SJSA1 (cell line): Measurements from ENCODE around the gene DEPDC5. TPM values are rescaled to one million over a fixed set of nuclear protein-coding genes. Genes with fewer than 3 reads are reported as not detected.

ENCODE experiments used
- DNase-seq, 2 experiments: peaks; one replicate each; pipeline ENCODE4 v3.0.0-alpha.2; 2015 to 2020; ENCODE audit warnings: low spot score in 2 of 2, low read depth in 1 of 2
- H3K27ac ChIP-seq: fragments of 250-450 bp; sonication (Bioruptor Pico); 2 replicates; pipeline ENCODE4 v1.5.1; 2020; ENCODE audit warnings: mild to moderate bottlenecking, moderate library complexity
- H3K27me3 ChIP-seq: fragments of 250-450 bp; sonication (Bioruptor Pico); replicated peaks from 2 replicates; pipeline ENCODE4 v1.5.1; 2020; ENCODE audit warnings: mild to moderate bottlenecking, moderate library complexity
- H3K36me3 ChIP-seq: fragments of 250-450 bp; sonication (Bioruptor Pico); 2 replicates; pipeline ENCODE4 v1.5.1; 2020; ENCODE audit warnings: mild to moderate bottlenecking
- H3K4me1 ChIP-seq: fragments of 250-450 bp; sonication (Bioruptor Pico); replicated peaks from 2 replicates; pipeline ENCODE4 v1.6.1; 2021; ENCODE audit warnings: mild to moderate bottlenecking
- H3K4me3 ChIP-seq: fragments of 250-450 bp; sonication (Bioruptor Pico); 2 replicates; pipeline ENCODE4 v1.5.1; 2020; ENCODE audit warnings: mild to moderate bottlenecking
- H3K9me3 ChIP-seq: fragments of 250-450 bp; sonication (Bioruptor Pico); replicated peaks from 2 replicates; pipeline ENCODE4 v1.5.1; 2020; ENCODE audit warnings: mild to moderate bottlenecking
- total RNA-seq: library from RNA; depleted of rRNA; stranded (reverse); fragments of >200 nt; shearing (Covaris generic); gene quantifications from 2 replicates; pipeline ENCODE4 v1.2.3, GENCODE V29; 2014

Gene DEPDC5
- total RNA-seq, 1 experiment from 2014 or later: 11.9 TPM

- no peaks in the 10 kb centered on the region for H3K9me3 ChIP-seq
- no peaks in the 10 kb centered on the region for H3K27me3 ChIP-seq
- no peak overlapping the region for H3K4me3 ChIP-seq
- no peaks in the 10 kb centered on the region for H3K4me1 ChIP-seq
- H3K27ac ChIP-seq: no peak overlapping the region
- DNase-seq: no peak
- H3K36me3 ChIP-seq: peaks cover 8% of the 10 kb centered on the region; the same call in 1 of the 2 replicates
Measured at GRCh38 chr22:31906569-31906968, 152.8 kb downstream of the DEPDC5 start.

GRCh38 chr22:31909977-31910376, 156.2 kb downstream of the DEPDC5 start:
- Histone ChIP-seq H3K4me1 (no peaks in the 10 kb centered on the region), H3K27me3 (no peaks in the 10 kb centered on the region), H3K36me3 (peaks cover 4% of the 10 kb centered on the region; the same call in 1 of the 2 replicates), H3K9me3 (no peaks in the 10 kb centered on the region), H3K27ac (no peak overlapping the region), H3K4me3 (no peak overlapping the region)
- DNase-seq: no peak

- H3K4me1 ChIP-seq: no peaks in the 10 kb centered on the region
- no peaks in the 10 kb centered on the region for H3K9me3 ChIP-seq
- no peak overlapping the region for H3K4me3 ChIP-seq
- no peak for DNase-seq
- H3K36me3 ChIP-seq: peaks cover 4% of the 10 kb centered on the region; the same call in 1 of the 2 replicates
- H3K27me3 ChIP-seq: no peaks in the 10 kb centered on the region
- H3K27ac ChIP-seq: no peak overlapping the region
Measured at GRCh38 chr22:31911565-31912406, 158.0 kb downstream of the DEPDC5 start.

GRCh38 chr22:31912407-31912743, 158.6 kb downstream of the DEPDC5 start:
- H3K4me3 ChIP-seq: no peak overlapping the region
- DNase-seq: no peak
- no peak overlapping the region for H3K27ac ChIP-seq
- H3K36me3 ChIP-seq: peaks cover 4% of the 10 kb centered on the region; the same call in 1 of the 2 replicates
- no peaks in the 10 kb centered on the region for H3K27me3 ChIP-seq
- no peaks in the 10 kb centered on the region for H3K9me3 ChIP-seq
- no peaks in the 10 kb centered on the region for H3K4me1 ChIP-seq

DNA sequence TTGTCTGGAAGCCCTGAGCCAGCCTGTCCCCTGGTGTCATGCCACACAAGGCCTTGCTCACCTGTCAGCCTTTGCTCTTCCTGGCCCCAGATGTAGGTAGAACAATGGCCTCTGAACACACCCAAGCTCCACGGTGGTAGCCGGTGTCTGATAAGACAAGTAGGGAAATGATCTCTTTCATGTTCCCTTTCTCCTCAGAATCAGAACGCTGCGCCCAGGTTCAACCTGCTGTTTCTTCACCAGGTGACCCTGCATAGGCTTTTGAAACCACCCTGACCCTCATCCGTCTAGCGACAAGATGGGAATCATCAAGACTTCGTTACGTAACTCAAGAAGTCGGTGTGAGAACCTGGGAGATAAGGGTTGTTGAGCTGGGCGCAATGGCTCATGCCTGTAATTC, 161.8 kb downstream of the DEPDC5 start:
- no peak overlapping the region for H3K27ac ChIP-seq
- no peak overlapping the region for H3K4me3 ChIP-seq
- H3K4me1 ChIP-seq: no peaks in the 10 kb centered on the region
- peaks cover 2% of the 10 kb centered on the region; the same call in 1 of the 2 replicates for H3K36me3 ChIP-seq
- H3K9me3 ChIP-seq: no peaks in the 10 kb centered on the region
- no peak for DNase-seq
- no peaks in the 10 kb centered on the region for H3K27me3 ChIP-seq

- H3K9me3 ChIP-seq: no peaks in the 10 kb centered on the region
- H3K27me3 ChIP-seq: no peaks in the 10 kb centered on the region
- no peaks in the 10 kb centered on the region for H3K36me3 ChIP-seq
- no peak overlapping the region for H3K4me3 ChIP-seq
- DNase-seq: no peak
- no peaks in the 10 kb centered on the region for H3K4me1 ChIP-seq
- H3K27ac ChIP-seq: no peak overlapping the region
Measured at GRCh38 chr22:31917227-31917921, 163.6 kb downstream of the DEPDC5 start.

GRCh38 chr22:31919730-31920129, 165.9 kb downstream of the DEPDC5 start:
- no peak for DNase-seq
- Histone ChIP-seq H3K27me3 (no peaks in the 10 kb centered on the region), H3K36me3 (no peaks in the 10 kb centered on the region), H3K27ac (no peak overlapping the region), H3K4me1 (peaks cover 6% of the 10 kb centered on the region; the same call in 1 of the 2 replicates), H3K4me3 (no peak overlapping the region), H3K9me3 (no peaks in the 10 kb centered on the region)

GRCh38 chr22:31920306-31920705, 166.5 kb downstream of the DEPDC5 start:
- no peak overlapping the region for H3K27ac ChIP-seq

GRCh38 chr22:31921106-31921505, 167.3 kb downstream of the DEPDC5 start:
- DNase-seq: no peak
- no peaks in the 10 kb centered on the region for H3K36me3 ChIP-seq

More at GRCh38 chr22:31920306-31920705, 166.5 kb downstream of the DEPDC5 start:
- Histone ChIP-seq H3K4me1 (peaks cover 6% of the 10 kb centered on the region; the same call in 1 of the 2 replicates), H3K27me3 (no peaks in the 10 kb centered on the region), H3K4me3 (no peak overlapping the region), H3K36me3 (no peaks in the 10 kb centered on the region), H3K9me3 (no peaks in the 10 kb centered on the region)
- no peak for DNase-seq

DNA sequence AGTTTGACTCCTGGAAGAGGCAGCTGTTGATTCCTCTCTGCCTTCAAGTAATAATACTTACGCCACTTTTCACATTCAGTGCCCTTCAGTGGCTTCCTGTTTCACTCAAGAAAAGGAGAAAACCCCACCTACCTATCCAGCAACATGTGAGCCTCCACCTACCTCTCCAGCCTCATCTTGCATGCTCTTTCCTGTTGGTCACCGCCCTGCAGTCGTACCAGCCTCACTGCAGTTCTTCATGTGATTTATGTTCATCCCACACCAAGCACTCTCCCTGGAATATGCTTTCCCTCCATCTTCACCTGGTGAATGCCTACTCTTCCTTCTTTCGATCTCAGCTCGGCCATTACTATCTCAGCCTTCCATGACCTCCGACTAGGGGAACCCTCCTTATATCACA, 168.7 kb downstream of the DEPDC5 start:
- DNase-seq: no peak
- peaks cover 6% of the 10 kb centered on the region; the same call in 1 of the 2 replicates for H3K4me1 ChIP-seq
- no peaks in the 10 kb centered on the region for H3K36me3 ChIP-seq
- H3K27ac ChIP-seq: no peak overlapping the region
- peaks cover 2% of the 10 kb centered on the region for H3K27me3 ChIP-seq
- no peak overlapping the region for H3K4me3 ChIP-seq
- no peaks in the 10 kb centered on the region for H3K9me3 ChIP-seq

More at GRCh38 chr22:31921106-31921505, 167.3 kb downstream of the DEPDC5 start:
- Histone ChIP-seq H3K4me3 (no peak overlapping the region), H3K27ac (no peak overlapping the region), H3K4me1 (peaks cover 6% of the 10 kb centered on the region; the same call in 1 of the 2 replicates), H3K9me3 (no peaks in the 10 kb centered on the region), H3K27me3 (no peaks in the 10 kb centered on the region)

DNA sequence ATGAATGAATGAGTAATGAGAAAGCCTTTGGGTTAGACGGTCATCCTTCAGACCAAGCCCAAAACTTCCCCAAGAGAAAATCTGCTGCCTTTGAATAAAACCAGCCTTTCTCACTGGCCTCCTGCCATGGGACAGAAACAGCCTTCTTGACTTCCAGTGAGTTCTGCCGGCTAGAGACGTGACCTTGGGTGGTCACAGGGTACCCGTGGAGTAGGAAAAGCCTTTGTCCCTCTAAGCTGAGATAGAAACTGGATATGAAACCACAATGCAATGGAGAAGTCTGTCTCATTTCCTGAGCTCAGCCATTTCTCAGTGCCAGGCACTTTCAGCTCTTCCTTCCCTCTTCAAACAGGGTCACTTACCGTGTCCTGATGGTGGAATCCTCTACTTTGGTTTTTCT, 169.3 kb downstream of the DEPDC5 start:
- peaks cover 6% of the 10 kb centered on the region; the same call in 1 of the 2 replicates for H3K4me1 ChIP-seq
- no peak for DNase-seq
- no peaks in the 10 kb centered on the region for H3K36me3 ChIP-seq
- H3K27me3 ChIP-seq: peaks cover 2% of the 10 kb centered on the region
- no peak overlapping the region for H3K4me3 ChIP-seq
- H3K9me3 ChIP-seq: no peaks in the 10 kb centered on the region
- no peak overlapping the region for H3K27ac ChIP-seq

- H3K27ac ChIP-seq: no peak overlapping the region
- H3K4me1 ChIP-seq: peaks cover 6% of the 10 kb centered on the region; the same call in 1 of the 2 replicates
- no peak for DNase-seq
- H3K36me3 ChIP-seq: no peaks in the 10 kb centered on the region
- H3K9me3 ChIP-seq: no peaks in the 10 kb centered on the region
- H3K27me3 ChIP-seq: peaks cover 2% of the 10 kb centered on the region
- H3K4me3 ChIP-seq: no peak overlapping the region
Measured at GRCh38 chr22:31923747-31924146, 169.9 kb downstream of the DEPDC5 start.

GRCh38 chr22:31925056-31925455, 171.2 kb downstream of the DEPDC5 start:
- H3K9me3 ChIP-seq: no peaks in the 10 kb centered on the region
- H3K27me3 ChIP-seq: peaks cover 2% of the 10 kb centered on the region
- peaks cover 6% of the 10 kb centered on the region; the same call in 1 of the 2 replicates for H3K4me1 ChIP-seq
- H3K36me3 ChIP-seq: no peaks in the 10 kb centered on the region
- H3K27ac ChIP-seq: no peak overlapping the region
- DNase-seq: no peak
- no peak overlapping the region for H3K4me3 ChIP-seq

DNA sequence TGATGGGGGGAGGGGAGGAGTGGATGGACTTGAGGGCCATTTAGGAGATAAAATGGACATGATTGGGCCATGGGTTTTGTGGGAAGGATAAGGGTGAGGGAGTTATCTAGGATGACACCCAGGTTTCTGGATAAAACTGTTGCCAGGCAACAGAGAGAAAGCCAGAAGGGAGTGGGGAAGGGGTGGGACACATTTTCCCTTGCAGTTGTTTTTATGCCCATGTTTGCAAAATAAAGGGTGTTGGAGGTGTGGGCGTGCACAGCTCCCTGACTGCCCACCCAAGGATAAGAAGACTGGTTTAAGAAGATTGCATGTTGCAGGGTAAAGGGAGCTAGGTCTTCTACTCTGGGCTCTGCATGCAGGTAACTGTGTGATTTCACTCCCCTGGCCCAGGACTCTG, 172.2 kb downstream of the DEPDC5 start:
- no peaks in the 10 kb centered on the region for H3K9me3 ChIP-seq
- H3K27me3 ChIP-seq: peaks cover 2% of the 10 kb centered on the region
- peaks cover 6% of the 10 kb centered on the region; the same call in 1 of the 2 replicates for H3K4me1 ChIP-seq
- no peak for DNase-seq
- no peak overlapping the region for H3K27ac ChIP-seq
- H3K4me3 ChIP-seq: no peak overlapping the region
- no peaks in the 10 kb centered on the region for H3K36me3 ChIP-seq
